IgD-negative memory B cell (primary cell): ENCODE results near the gene ADGRG1. TPM values are rescaled to one million over a fixed set of nuclear protein-coding genes. Genes with fewer than 3 reads are reported as not detected.

Experiments used
- H3K27ac Mint-ChIP-seq, 3 donors: one replicate each; pipeline ENCODE4 v1.8.0; 2020 to 2022; ENCODE audit warnings: mild to moderate bottlenecking in 3 of 3, mixed read lengths in 3 of 3, moderate library complexity in 1 of 3
- H3K27me3 Mint-ChIP-seq: one replicate; pipeline ENCODE4 v1.8.0; 2021; ENCODE audit warnings: mixed read lengths
- H3K36me3 Mint-ChIP-seq: one replicate; pipeline ENCODE4 v1.8.0; 2020; ENCODE audit warnings: mild to moderate bottlenecking, mixed read lengths
- H3K4me1 Mint-ChIP-seq, 3 donors: one replicate each; pipeline ENCODE4 v1.8.0; 2020 to 2022; ENCODE audit warnings: mixed read lengths in 3 of 3, mild to moderate bottlenecking in 1 of 3
- H3K4me3 Mint-ChIP-seq, 4 donors: one replicate each; pipeline ENCODE4 v1.8.0; 2020 to 2022; ENCODE audit warnings: mild to moderate bottlenecking in 4 of 4, mixed read lengths in 4 of 4, moderate library complexity in 3 of 4
- H3K9me3 Mint-ChIP-seq, 3 donors: one replicate each; pipeline ENCODE4 v1.8.0; 2020 to 2021; ENCODE audit warnings: mixed read lengths in 3 of 3, mild to moderate bottlenecking in 1 of 3
- polyA plus RNA-seq: library from polyadenylated mRNA; unstranded; fragments of 300-500 nt; fragmentation: Illumina TruSeq; gene quantifications from one replicate; pipeline ENCODE4 v1.2.3, GENCODE V29; 2021

The ADGRG1 gene
- polyA plus RNA-seq, 1 donor from 2014 or later, result 10.3 TPM

DNA sequence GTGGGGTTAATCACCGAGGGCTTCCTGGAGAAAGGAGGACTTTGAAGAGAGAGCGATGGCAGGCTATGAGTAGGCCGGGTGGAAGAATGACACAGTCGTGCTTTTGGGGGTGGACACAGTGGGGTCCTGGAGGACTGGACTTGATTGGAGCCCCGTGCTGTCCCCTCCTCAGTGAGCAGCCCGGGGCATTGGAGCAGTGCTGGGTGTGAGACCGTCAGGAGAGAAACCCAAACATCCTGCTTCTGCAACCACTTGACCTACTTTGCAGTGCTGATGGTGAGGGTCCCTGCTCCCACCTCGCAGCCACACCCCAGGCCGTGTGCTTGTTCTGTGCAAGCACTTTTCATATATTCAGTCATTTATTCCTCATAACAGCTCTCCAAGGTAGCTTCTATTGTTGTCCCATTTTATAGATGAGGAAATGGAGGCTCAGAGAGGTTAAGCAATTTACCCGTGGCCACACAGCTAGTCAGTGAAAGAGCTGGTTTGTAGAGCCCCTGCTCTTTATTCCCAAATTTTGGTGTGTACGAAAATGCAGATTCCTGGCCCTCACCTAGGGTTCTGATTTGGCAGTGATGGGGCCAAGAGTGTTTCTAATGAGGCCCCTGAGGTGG lies 28.0 kb downstream of the ADGRG1 start:
- Mint-ChIP-seq H3K4me3 (no peak overlapping the region), H3K9me3 (no peaks in the 10 kb centered on the region), H3K27ac (peak overlapping the region in 1 of 3 donors; percentile 43), H3K4me1 (peaks cover 0 to 3% (median 0%) of the 10 kb centered on the region in 3 donors), H3K36me3 (peaks cover 3% of the 10 kb centered on the region), H3K27me3 (peaks cover 4% of the 10 kb centered on the region)

DNA sequence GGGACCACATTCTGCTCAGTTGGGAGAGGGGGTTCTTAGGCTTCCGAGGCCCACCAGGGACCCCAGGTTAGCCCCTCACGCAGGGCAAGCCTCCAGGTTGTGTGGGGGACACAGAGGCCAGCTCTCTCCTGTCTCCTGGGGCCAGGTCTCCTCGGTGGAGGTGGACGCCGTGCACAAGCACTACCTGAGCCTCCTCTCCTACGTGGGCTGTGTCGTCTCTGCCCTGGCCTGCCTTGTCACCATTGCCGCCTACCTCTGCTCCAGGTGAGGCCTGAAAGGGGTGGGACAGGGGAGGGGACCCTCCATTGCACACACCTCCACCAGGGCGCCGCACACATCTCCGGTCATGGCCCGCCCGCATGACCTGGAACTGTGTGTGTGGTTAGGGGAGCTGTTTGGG lies 28.8 kb downstream of the ADGRG1 start:
- H3K9me3 Mint-ChIP-seq, result no peaks in the 10 kb centered on the region
- no peak overlapping the region for H3K27ac Mint-ChIP-seq
- no peak overlapping the region for H3K4me3 Mint-ChIP-seq
- no peaks in the 10 kb centered on the region for H3K4me1 Mint-ChIP-seq
- H3K36me3 Mint-ChIP-seq, result peaks cover 3% of the 10 kb centered on the region
- peaks cover 6% of the 10 kb centered on the region for H3K27me3 Mint-ChIP-seq

DNA sequence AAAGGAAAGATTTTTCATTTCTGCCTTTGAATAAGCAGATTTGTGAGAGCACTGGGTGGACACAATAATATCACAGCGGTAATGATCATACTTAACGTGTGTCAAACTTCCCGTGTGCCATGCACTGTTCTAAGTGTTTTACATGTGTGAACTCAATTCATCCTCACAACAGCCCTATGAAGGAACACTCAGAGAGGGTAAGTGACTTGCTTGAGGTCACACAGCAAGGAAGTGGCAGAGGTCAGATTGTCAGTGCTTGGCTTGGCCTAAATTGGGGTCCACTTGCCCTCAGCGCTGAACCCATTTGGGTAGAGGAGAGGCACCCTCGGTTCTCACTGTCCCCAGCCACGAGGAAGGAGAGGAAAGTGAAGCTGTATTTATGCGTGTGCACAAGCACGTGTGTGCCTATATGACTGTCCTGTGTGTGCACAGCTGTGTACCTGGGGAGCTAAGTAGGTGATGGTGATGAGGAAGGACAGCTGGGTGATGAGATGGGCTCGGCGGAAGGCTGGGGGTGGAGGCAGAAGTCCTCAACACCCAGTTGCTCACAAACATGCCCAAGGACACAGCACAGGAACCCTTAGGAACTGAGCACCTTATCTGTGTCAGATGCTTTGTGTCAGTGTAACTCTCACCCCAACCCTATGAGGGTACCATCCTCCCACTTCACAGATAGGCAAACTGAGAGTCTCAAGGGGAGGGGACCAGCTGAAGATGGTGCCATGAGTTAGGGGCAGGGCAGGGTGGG lies 29.9 kb downstream of the ADGRG1 start:
- Mint-ChIP-seq H3K27me3 (peaks cover 6% of the 10 kb centered on the region), H3K36me3 (peaks cover 3% of the 10 kb centered on the region), H3K4me1 (no peaks in the 10 kb centered on the region), H3K27ac (no peak overlapping the region), H3K9me3 (no peaks in the 10 kb centered on the region), H3K4me3 (no peak overlapping the region)

DNA sequence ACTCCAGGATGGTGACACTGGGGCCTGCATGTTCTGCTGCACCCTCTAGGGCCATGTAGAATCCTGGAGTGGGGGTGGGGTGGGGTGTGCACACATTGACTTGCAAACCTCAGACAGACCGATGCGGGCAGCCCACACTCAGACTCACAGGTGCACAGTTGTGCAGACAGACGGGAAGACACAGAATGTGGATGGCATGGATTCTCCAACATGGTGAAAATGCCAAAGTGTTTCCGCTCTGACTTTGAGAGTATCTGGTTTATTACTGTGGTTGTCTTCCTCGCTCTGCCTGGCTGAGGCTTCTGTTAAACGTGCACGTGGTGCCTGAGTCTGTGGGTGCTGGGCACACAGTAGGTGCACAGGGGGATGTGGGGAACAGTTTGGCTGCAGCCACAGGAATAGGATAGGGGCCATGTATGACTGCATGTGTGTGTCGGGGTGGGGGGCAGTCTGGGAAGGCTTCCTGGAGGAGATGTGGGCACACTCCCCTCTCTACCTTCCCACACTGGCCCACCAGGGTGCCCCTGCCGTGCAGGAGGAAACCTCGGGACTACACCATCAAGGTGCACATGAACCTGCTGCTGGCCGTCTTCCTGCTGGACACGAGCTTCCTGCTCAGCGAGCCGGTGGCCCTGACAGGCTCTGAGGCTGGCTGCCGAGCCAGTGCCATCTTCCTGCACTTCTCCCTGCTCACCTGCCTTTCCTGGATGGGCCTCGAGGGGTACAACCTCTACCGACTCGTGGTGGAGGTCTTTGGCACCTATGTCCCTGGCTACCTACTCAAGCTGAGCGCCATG lies 30.6 kb downstream of the ADGRG1 start:
- no peak overlapping the region for H3K4me3 Mint-ChIP-seq
- H3K36me3 Mint-ChIP-seq, result peaks cover 3% of the 10 kb centered on the region
- no peaks in the 10 kb centered on the region for H3K4me1 Mint-ChIP-seq
- peaks cover 2% of the 10 kb centered on the region for H3K27me3 Mint-ChIP-seq
- H3K9me3 Mint-ChIP-seq, result no peaks in the 10 kb centered on the region
- H3K27ac Mint-ChIP-seq, result no peak overlapping the region

DNA sequence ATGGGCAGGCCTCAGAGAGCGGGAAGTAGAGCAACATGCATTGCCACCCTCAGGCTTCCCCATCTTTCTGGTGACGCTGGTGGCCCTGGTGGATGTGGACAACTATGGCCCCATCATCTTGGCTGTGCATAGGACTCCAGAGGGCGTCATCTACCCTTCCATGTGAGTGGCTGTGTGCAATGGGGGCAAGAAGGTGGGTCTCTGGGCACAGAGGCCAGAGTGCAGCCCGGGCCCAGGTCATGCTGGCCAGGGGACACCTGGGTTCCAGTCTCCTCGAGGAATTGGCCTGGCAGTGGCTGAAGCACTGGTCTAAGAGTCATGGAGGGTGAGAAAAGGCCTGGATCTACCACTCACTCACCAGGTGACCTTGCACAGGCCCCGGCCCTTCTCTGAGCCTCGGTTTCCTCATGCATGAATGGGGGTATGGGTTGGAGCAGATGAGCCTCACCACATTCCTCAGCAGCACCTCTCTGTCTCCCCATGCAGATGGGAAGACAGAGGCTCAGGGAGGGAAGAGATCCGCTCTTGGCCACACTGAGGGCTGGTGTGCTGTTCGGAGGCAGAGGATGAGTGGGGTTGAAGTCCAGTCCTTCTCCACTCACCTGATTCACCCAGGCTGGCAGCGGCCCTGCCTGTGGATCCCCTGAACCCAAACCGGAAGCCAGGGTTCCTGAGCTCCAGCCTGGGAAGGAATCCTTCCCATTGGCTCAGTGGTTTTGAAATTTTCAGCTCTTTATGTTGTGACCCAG lies 32.5 kb downstream of the ADGRG1 start:
- H3K27ac Mint-ChIP-seq, result no peak overlapping the region
- peaks cover 2% of the 10 kb centered on the region for H3K27me3 Mint-ChIP-seq
- H3K4me3 Mint-ChIP-seq, result no peak overlapping the region
- H3K4me1 Mint-ChIP-seq, result no peaks in the 10 kb centered on the region
- peaks cover 3% of the 10 kb centered on the region for H3K36me3 Mint-ChIP-seq
- H3K9me3 Mint-ChIP-seq, result no peaks in the 10 kb centered on the region

DNA sequence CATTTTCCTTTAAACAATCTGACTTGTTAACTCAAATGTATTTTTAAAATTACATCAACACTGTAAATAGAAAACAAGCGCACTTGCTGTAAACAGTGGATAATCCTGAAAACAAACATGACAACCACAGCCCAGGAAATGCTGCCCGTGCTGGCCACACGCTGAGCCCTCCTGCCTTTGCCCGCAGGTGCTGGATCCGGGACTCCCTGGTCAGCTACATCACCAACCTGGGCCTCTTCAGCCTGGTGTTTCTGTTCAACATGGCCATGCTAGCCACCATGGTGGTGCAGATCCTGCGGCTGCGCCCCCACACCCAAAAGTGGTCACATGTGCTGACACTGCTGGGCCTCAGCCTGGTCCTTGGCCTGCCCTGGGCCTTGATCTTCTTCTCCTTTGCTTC lies 33.1 kb downstream of the ADGRG1 start:
- H3K4me1 Mint-ChIP-seq, result no peaks in the 10 kb centered on the region
- peaks cover 2% of the 10 kb centered on the region for H3K27me3 Mint-ChIP-seq
- H3K4me3 Mint-ChIP-seq, result no peak overlapping the region
- peak overlapping the region in 1 of 3 donors; percentile 68 for H3K27ac Mint-ChIP-seq
- peaks cover 3% of the 10 kb centered on the region for H3K36me3 Mint-ChIP-seq
- H3K9me3 Mint-ChIP-seq, result no peaks in the 10 kb centered on the region

DNA sequence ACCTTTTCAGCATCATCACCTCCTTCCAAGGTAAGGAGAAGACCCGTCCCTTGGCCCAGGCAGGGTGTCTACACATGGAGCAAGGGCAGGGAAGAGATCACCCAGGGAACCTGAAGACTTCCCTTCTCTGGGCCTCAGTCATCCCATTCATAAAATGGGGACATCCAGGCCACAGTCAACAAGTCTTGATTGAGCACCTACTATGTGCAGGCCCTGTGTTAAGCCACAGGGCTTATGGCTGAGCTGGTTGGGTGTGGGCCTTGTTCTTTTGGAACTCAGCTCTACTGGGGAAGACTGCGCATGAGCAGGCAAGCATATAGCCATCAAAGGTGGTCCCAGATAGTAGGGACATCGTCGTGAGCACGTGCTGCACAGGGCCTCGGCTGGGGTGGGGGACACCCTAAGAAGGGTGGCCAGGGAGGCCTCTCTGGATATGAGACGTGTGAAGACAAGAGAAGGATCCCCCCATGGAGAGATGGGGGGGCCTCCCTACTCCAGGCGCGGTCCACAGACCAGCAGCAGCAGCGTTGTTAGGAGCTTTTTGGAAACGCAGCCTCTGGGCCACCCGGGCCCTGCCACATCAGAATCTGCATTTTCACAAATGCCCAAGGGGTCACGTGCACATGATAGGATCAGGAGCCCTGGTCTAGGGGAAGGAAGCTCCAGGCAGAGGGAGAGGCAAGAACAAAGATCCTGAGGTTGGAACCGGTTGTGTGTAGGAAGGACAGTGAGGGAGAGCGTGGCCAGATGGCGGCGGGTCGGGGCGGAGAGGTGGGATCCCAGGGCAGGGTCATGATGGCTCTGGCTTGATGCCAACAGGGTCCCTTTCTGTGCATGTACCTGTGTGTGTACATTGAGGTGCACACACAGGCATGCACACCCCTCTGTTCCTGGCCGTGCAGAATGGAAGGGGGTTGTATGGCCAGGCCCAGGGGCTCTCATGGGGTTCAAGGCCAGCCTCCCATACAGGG lies 33.8 kb downstream of the ADGRG1 start:
- H3K36me3 Mint-ChIP-seq, result peaks cover 3% of the 10 kb centered on the region
- no peak overlapping the region for H3K4me3 Mint-ChIP-seq
- no peaks in the 10 kb centered on the region for H3K9me3 Mint-ChIP-seq
- H3K27ac Mint-ChIP-seq, result peak overlapping the region in 1 of 3 donors; percentile 68
- H3K4me1 Mint-ChIP-seq, result no peaks in the 10 kb centered on the region
- H3K27me3 Mint-ChIP-seq, result peaks cover 2% of the 10 kb centered on the region

DNA sequence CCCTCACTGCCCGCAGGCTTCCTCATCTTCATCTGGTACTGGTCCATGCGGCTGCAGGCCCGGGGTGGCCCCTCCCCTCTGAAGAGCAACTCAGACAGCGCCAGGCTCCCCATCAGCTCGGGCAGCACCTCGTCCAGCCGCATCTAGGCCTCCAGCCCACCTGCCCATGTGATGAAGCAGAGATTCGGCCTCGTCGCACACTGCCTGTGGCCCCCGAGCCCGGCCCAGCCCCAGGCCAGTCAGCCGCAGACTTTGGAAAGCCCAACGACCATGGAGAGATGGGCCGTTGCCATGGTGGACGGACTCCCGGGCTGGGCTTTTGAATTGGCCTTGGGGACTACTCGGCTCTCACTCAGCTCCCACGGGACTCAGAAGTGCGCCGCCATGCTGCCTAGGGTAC lies 35.0 kb downstream of the ADGRG1 start:
- Mint-ChIP-seq H3K4me3 (no peak overlapping the region), H3K36me3 (peaks cover 1% of the 10 kb centered on the region), H3K4me1 (no peaks in the 10 kb centered on the region), H3K27me3 (peaks cover 2% of the 10 kb centered on the region), H3K9me3 (no peaks in the 10 kb centered on the region), H3K27ac (no peak overlapping the region)

DNA sequence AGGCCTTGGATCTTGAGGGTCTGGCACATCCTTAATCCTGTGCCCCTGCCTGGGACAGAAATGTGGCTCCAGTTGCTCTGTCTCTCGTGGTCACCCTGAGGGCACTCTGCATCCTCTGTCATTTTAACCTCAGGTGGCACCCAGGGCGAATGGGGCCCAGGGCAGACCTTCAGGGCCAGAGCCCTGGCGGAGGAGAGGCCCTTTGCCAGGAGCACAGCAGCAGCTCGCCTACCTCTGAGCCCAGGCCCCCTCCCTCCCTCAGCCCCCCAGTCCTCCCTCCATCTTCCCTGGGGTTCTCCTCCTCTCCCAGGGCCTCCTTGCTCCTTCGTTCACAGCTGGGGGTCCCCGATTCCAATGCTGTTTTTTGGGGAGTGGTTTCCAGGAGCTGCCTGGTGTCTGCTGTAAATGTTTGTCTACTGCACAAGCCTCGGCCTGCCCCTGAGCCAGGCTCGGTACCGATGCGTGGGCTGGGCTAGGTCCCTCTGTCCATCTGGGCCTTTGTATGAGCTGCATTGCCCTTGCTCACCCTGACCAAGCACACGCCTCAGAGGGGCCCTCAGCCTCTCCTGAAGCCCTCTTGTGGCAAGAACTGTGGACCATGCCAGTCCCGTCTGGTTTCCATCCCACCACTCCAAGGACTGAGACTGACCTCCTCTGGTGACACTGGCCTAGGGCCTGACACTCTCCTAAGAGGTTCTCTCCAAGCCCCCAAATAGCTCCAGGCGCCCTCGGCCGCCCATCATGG lies 35.7 kb downstream of the ADGRG1 start:
- no peak overlapping the region for H3K4me3 Mint-ChIP-seq
- H3K27ac Mint-ChIP-seq, result no peak overlapping the region
- no peaks in the 10 kb centered on the region for H3K9me3 Mint-ChIP-seq

DNA sequence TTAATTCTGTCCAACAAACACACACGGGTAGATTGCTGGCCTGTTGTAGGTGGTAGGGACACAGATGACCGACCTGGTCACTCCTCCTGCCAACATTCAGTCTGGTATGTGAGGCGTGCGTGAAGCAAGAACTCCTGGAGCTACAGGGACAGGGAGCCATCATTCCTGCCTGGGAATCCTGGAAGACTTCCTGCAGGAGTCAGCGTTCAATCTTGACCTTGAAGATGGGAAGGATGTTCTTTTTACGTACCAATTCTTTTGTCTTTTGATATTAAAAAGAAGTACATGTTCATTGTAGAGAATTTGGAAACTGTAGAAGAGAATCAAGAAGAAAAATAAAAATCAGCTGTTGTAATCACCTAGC lies 36.2 kb downstream of the ADGRG1 start:
- H3K9me3 Mint-ChIP-seq, result no peaks in the 10 kb centered on the region

More for the DNA sequence above, 35.7 kb downstream of the ADGRG1 start:
- peaks cover 3% of the 10 kb centered on the region for H3K36me3 Mint-ChIP-seq
- peaks cover 2% of the 10 kb centered on the region for H3K27me3 Mint-ChIP-seq
- H3K4me1 Mint-ChIP-seq, result no peaks in the 10 kb centered on the region

DNA sequence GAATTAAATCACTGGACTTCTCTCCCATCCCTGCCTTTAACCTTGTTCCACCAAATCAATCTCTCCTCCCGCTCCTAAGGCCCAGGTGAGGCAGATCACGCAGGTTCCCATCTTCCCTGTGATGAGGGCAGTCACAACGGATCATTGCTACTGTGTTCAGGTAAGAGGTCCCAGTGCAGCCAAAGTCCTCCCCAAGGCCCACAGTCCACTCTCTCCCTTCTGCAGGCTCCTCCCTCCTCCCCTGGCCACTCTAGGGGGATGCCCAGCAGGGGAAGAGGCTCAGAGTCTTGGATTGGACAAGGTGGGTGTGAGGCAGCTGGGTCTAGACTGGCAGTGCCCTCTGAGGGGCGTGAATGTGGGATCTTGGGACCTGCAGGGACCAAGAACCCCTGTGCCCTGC lies 37.1 kb downstream of the ADGRG1 start:
- Mint-ChIP-seq H3K4me3 (no peak overlapping the region), H3K27ac (no peak overlapping the region)

More for the DNA sequence above, 36.2 kb downstream of the ADGRG1 start:
- Mint-ChIP-seq H3K4me3 (no peak overlapping the region), H3K27ac (no peak overlapping the region), H3K27me3 (peaks cover 2% of the 10 kb centered on the region), H3K36me3 (peaks cover 3% of the 10 kb centered on the region), H3K4me1 (no peaks in the 10 kb centered on the region)

DNA sequence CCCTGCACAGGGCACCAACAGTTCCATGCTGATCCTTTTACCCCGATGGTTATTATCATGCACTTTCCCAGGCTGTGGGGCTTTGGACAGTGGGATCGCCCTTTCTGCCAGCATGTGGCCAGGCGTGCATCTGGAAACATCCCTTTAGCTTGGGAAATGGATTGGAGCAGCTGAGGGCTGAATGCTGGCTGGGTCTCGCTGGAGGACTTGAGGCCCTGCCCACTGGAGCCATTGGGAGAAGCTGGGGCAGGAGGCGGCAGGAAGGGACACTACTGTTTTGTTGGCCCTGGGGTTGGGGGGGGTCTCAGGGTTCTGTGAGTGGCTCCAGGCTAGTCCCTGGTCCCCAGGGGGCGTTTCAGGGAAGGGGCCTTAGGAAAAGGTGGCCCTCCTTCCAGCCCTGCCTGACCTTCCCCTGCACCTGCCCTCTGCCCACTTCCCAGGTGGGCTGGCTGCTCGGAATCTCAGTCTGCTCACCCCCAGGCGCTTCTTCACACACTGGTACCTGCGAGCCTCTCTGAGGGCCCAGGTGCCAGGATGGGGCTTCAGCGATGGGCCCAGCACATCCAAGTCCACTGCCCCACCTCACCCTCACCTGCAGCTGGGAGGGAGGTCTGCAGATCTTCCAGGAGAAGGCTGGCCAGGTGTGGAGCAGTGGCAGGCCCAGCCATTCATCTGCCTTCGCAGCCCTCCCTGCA lies 38.1 kb downstream of the ADGRG1 start:
- Mint-ChIP-seq H3K36me3 (peaks cover 2% of the 10 kb centered on the region), H3K4me3 (no peak overlapping the region), H3K9me3 (no peaks in the 10 kb centered on the region), H3K27ac (peak overlapping the region in 1 of 3 donors; percentile 71), H3K27me3 (peaks cover 6% of the 10 kb centered on the region), H3K4me1 (no peaks in the 10 kb centered on the region)

More for the DNA sequence above, 37.1 kb downstream of the ADGRG1 start:
- peaks cover 2% of the 10 kb centered on the region for H3K36me3 Mint-ChIP-seq
- no peaks in the 10 kb centered on the region for H3K9me3 Mint-ChIP-seq
- H3K4me1 Mint-ChIP-seq, result no peaks in the 10 kb centered on the region
- H3K27me3 Mint-ChIP-seq, result peaks cover 2% of the 10 kb centered on the region

DNA sequence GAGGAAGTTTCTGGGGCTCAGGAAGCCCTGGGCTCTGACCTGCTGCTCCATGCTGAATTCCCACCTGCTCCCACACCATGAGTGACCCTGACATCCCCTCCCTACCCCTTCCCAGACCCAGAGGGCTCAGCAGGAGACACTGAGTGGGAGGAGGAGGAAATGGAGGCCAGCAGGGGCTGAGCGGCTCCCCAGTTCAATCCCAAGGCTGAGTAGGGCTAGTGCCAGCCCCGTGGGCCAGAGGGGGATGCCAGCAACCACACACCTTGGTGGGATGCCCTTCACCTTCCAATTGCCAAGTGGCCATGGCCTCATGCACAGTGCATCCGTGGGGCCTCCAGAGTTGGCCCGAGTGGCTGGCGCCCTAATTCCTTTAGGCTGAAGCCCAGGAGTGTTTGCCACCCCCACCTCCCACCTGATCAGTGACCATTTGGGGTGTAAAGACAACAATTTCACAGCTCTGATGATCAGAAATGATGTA lies 38.7 kb downstream of the ADGRG1 start:
- H3K27ac Mint-ChIP-seq, result peak overlapping the region in 1 of 3 donors; percentile 71
- no peaks in the 10 kb centered on the region for H3K9me3 Mint-ChIP-seq
- no peak overlapping the region for H3K4me3 Mint-ChIP-seq
- no peaks in the 10 kb centered on the region for H3K4me1 Mint-ChIP-seq
- H3K27me3 Mint-ChIP-seq, result peaks cover 4% of the 10 kb centered on the region
- H3K36me3 Mint-ChIP-seq, result peaks cover 2% of the 10 kb centered on the region
